AG09319 (cell line): ENCODE data around the gene FLVCR1.

Source experiments
- DNase-seq: peaks from one replicate; pipeline ENCODE4 v3.0.0-alpha.2; 2010; ENCODE audit warnings: low read depth; ENCODE audit errors: extremely low read depth
- CTCF ChIP-seq: IDR thresholded peaks from 2 replicates; pipeline ENCODE4 v1.5.1; 2011; ENCODE audit warnings: low read depth, mild to moderate bottlenecking, inconsistent platforms, low read length, moderate library complexity

Gene FLVCR1

GRCh38 chr1:212920896-212921295 is 62.8 kb downstream of the FLVCR1 start:
- peak; percentile 18 for TF ChIP-seq CTCF
- no peak for DNase-seq

- DNase-seq: no peak
- no peak for TF ChIP-seq CTCF
These were observed 63.9 kb downstream of the FLVCR1 start for GRCh38 chr1:212922016-212922415.

GRCh38 chr1:212926372-212926771 is 68.3 kb downstream of the FLVCR1 start:
- DNase-seq: no peak
- TF ChIP-seq CTCF: no peak

- DNase-seq: no peak
- TF ChIP-seq CTCF: no peak
These were observed 70.5 kb downstream of the FLVCR1 start for GRCh38 chr1:212928323-212929291.

GRCh38 chr1:212930986-212931678 is 73.1 kb downstream of the FLVCR1 start:
- TF ChIP-seq CTCF: no peak
- no peak for DNase-seq

GRCh38 chr1:212933815-212934471 is 75.9 kb downstream of the FLVCR1 start:
- TF ChIP-seq CTCF: no peak

More at GRCh38 chr1:212933815-212934471, 75.9 kb downstream of the FLVCR1 start:
- DNase-seq: no peak
